Thoracic aorta (tissue), 2 donors: ENCODE data around the gene ARIH2. TPM values are rescaled to one million over a fixed set of nuclear protein-coding genes. Genes with fewer than 3 reads are reported as not detected.
A peak's percentile ranks its signal among the peaks of the same experiment; 100 is the strongest.

Experiments used
- ATAC-seq: fragments of 150-250 bp; one replicate; pipeline ENCODE4 v1.8.0; 2017; ENCODE audit warnings: low read depth; ENCODE audit not compliant: insufficient number of reproducible peaks, low FRiP score
- DNase-seq: peaks from one replicate; pipeline ENCODE4 v3.0.0-alpha.2; 2020; ENCODE audit warnings: low spot score
- H3K27ac ChIP-seq, 2 donors: fragments of 200-600 bp; sonication (generic); 1 replicate in 1 of 2; 2 replicates in 1 of 2; pipeline ENCODE4 v1.5.1; 2016; ENCODE audit warnings: mild to moderate bottlenecking in 2 of 2, moderate library complexity in 2 of 2
- H3K27me3 ChIP-seq: fragments of 200-600 bp; sonication (generic); replicated peaks from 2 replicates; pipeline ENCODE4 v1.6.0; 2016; ENCODE audit warnings: mild to moderate bottlenecking; ENCODE audit not compliant: insufficient read depth
- H3K36me3 ChIP-seq: fragments of 200-600 bp; sonication (generic); one replicate; pipeline ENCODE4 v1.5.1; 2016
- H3K4me1 ChIP-seq, 2 donors: fragments of 200-600 bp; sonication (generic); 1 replicate in 1 of 2; 2 replicates in 1 of 2; pipeline versions ENCODE4 v1.5.1 to v1.6.0; 2016; ENCODE audit warnings: low read depth in 2 of 2, mild to moderate bottlenecking in 1 of 2; ENCODE audit not compliant: control insufficient read depth in 1 of 2
- H3K4me3 ChIP-seq: fragments of 200-600 bp; sonication (generic); 2 replicates; pipeline ENCODE4 v1.5.1; 2016; ENCODE audit warnings: mild to moderate bottlenecking
- H3K9me3 ChIP-seq: fragments of 200-600 bp; sonication (generic); 2 replicates; pipeline ENCODE4 v1.5.1; 2016
- CTCF ChIP-seq: fragments of 200-600 bp; sonication (generic); IDR thresholded peaks from one replicate; pipeline ENCODE4 v1.5.1; 2019; ENCODE audit warnings: antibody characterized with exemption
- total RNA-seq, 2 donors: library from RNA; depleted of rRNA; stranded (reverse); fragments of >200 nt; gene quantifications; one replicate each; pipeline versions ENCODE4 v1.1.0 to v1.2.3, GENCODE V29; 2016

Gene ARIH2
- total RNA-seq, 2 donors from 2014 or later, result 90.4 to 162 TPM

GRCh38 chr3:48938156-48938555 lies 19.5 kb downstream of the ARIH2 start:
- ATAC-seq, result no peak
- no peaks in the 10 kb centered on the region for H3K9me3 ChIP-seq
- peaks cover 4% of the 10 kb centered on the region for H3K36me3 ChIP-seq
- H3K27ac ChIP-seq, result no peak overlapping the region
- no peak overlapping the region for H3K4me3 ChIP-seq
- no peaks in the 10 kb centered on the region for H3K27me3 ChIP-seq
- H3K4me1 ChIP-seq, result no peaks in the 10 kb centered on the region
- no peak for TF ChIP-seq CTCF
- no peak for DNase-seq

GRCh38 chr3:48938689-48939088 lies 20.0 kb downstream of the ARIH2 start:
- H3K4me1 ChIP-seq, result no peaks in the 10 kb centered on the region
- ATAC-seq, result no peak
- H3K27ac ChIP-seq, result no peak overlapping the region
- H3K4me3 ChIP-seq, result no peak overlapping the region
- H3K36me3 ChIP-seq, result peaks cover 6% of the 10 kb centered on the region
- no peaks in the 10 kb centered on the region for H3K9me3 ChIP-seq
- no peaks in the 10 kb centered on the region for H3K27me3 ChIP-seq
- no peak for DNase-seq
- TF ChIP-seq CTCF, result no peak

DNA sequence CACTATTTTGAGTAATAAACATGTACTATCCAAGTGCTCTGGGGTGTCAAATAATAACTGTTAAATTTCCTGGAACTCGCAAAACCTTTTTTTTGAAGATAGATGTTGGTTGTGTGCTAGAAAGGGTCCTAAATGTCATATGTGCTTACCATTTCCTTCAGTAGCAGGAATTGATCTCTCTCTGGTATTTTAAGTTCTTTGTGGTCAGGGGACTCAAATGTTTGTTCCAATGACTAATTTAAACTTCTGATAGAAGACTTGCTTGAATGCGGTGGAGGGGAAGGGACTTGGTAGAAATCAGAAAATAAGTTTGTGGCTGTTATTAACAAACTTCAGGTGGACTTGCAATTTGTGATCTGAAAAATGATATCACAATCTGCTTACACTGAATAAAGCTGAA lies 26.8 kb downstream of the ARIH2 start:
- TF ChIP-seq CTCF, result no peak
- no peaks in the 10 kb centered on the region for H3K9me3 ChIP-seq
- H3K27ac ChIP-seq, result no peak overlapping the region
- DNase-seq (no peak), ATAC-seq (no peak)
- H3K4me1 ChIP-seq, result peaks cover 0 to 21% of the 10 kb centered on the region in 2 donors
- no peak overlapping the region for H3K4me3 ChIP-seq
- peaks cover 6% of the 10 kb centered on the region for H3K36me3 ChIP-seq
- H3K27me3 ChIP-seq, result no peaks in the 10 kb centered on the region

GRCh38 chr3:48945891-48946549 lies 27.4 kb downstream of the ARIH2 start:
- no peaks in the 10 kb centered on the region for H3K27me3 ChIP-seq
- ATAC-seq, result no peak
- H3K27ac ChIP-seq, result no peak overlapping the region
- peaks cover 0 to 21% of the 10 kb centered on the region in 2 donors for H3K4me1 ChIP-seq
- TF ChIP-seq CTCF, result no peak
- no peak overlapping the region for H3K4me3 ChIP-seq
- no peak for DNase-seq
- peaks cover 6% of the 10 kb centered on the region for H3K36me3 ChIP-seq
- H3K9me3 ChIP-seq, result no peaks in the 10 kb centered on the region

DNA sequence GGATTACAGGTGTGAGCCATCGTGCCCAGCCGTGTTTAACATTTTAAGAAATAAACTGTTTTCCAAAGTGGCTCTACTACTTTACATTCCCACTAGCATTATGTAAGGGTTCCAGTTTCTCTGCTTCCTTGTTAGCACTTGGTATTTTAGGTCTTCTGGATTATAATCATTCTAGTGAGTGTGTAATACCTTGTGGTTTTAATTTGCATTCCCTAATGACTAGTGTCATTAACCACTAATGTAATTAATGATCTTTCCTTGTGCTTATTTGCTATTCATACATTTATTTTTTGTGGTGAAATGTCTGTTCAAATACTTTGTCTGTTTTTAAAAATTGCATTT lies 30.7 kb downstream of the ARIH2 start:
- Histone ChIP-seq H3K4me1 (peaks cover 0 to 21% of the 10 kb centered on the region in 2 donors), H3K9me3 (no peaks in the 10 kb centered on the region), H3K27me3 (no peaks in the 10 kb centered on the region), H3K27ac (peak overlapping the region in 1 of 2 donors; percentile 66), H3K4me3 (peak overlapping the region; percentile 58), H3K36me3 (no peaks in the 10 kb centered on the region)
- DNase-seq, result no peak
- ATAC-seq, result no peak
- no peak for TF ChIP-seq CTCF
